ENCODE measurements around the gene LPIN2.
"Not testable (repeated sequence)": the region's sequence is repeated elsewhere in the genome, so short reads cannot be mapped to it uniquely, and the experiment has no call there.

LPIN2 gene, protein sequence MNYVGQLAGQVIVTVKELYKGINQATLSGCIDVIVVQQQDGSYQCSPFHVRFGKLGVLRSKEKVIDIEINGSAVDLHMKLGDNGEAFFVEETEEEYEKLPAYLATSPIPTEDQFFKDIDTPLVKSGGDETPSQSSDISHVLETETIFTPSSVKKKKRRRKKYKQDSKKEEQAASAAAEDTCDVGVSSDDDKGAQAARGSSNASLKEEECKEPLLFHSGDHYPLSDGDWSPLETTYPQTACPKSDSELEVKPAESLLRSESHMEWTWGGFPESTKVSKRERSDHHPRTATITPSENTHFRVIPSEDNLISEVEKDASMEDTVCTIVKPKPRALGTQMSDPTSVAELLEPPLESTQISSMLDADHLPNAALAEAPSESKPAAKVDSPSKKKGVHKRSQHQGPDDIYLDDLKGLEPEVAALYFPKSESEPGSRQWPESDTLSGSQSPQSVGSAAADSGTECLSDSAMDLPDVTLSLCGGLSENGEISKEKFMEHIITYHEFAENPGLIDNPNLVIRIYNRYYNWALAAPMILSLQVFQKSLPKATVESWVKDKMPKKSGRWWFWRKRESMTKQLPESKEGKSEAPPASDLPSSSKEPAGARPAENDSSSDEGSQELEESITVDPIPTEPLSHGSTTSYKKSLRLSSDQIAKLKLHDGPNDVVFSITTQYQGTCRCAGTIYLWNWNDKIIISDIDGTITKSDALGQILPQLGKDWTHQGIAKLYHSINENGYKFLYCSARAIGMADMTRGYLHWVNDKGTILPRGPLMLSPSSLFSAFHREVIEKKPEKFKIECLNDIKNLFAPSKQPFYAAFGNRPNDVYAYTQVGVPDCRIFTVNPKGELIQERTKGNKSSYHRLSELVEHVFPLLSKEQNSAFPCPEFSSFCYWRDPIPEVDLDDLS

DNA sequence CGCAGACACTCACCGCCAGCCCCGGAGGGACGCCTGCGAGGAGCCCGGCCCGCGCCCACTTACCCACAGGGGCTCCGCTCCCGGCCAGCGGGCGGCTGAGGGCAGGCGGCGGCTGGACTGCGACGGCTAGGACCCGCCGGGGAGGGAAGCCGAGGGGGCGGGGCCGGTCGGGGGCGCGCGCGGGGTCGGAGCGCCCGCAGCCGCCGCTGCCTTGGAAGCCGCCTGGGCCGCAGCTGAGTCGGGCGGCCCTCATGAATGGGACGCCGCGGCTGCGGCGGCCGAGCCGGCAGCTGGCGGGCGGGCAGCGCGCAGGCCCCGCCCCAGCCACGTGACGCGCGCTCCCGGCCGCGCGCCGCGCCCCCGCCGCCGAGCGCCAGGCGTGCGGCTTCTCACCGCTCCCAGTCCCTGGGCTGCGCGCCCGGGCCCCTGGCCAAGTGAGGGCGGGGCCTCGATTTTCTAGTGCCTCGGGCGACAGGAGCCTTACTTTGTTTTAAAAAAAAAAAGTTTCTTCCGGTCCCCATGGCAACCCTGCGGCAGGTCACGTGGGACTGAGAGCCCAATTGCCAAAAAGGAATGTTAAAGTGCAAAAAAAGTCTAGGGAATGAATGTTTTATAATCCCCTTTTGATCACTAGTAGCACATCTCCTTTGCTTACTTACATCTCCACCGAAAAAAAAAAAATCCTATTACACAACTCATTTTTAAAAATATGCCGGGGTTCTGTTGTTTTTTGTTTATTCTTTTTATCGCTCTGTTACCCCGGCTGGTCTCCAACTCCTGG is at the start of gene LPIN2:
Gene LPIN2 (minus strand): TSS at position 121 of the 781 bp plus-strand sequence. CDS start 52,304 bp downstream, outside the sequence.
- DNase-seq = peak; percentile 91

DNA sequence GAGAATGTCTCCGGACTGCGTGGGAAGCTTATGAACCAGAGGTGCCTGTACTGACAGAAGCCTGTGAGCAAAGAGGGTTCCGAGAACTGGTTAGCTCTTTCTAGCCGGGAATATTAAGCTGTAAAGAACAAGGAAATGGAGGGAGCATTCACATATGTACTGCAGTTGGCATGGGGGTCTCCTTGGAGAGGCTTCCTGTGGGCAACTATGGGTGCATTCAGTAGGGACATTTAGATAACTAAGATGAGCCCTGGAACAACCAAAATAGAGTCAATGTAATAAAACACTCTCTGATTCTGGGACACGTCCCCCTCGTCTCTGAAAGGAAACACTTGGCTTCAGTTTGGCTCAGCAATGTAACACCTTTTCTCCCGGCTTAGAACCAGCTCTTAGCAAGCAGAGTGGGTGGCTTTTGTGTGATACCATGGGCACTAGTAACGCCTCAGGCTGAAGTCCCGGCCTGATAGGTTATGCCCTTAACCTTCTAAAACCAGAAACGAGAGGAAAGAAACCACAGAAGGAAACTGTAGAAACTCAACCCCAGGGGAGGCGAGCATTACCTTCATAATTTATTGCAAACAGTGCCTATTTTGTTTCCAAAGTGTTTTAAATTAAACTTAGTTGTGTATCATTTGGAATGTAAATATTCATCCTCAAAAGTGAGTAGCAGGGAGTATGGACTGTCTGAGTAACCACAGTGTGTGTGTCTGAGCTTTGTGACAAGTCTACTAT is 48.8 kb upstream of the LPIN2 start:
- DNase-seq = no peak

DNA sequence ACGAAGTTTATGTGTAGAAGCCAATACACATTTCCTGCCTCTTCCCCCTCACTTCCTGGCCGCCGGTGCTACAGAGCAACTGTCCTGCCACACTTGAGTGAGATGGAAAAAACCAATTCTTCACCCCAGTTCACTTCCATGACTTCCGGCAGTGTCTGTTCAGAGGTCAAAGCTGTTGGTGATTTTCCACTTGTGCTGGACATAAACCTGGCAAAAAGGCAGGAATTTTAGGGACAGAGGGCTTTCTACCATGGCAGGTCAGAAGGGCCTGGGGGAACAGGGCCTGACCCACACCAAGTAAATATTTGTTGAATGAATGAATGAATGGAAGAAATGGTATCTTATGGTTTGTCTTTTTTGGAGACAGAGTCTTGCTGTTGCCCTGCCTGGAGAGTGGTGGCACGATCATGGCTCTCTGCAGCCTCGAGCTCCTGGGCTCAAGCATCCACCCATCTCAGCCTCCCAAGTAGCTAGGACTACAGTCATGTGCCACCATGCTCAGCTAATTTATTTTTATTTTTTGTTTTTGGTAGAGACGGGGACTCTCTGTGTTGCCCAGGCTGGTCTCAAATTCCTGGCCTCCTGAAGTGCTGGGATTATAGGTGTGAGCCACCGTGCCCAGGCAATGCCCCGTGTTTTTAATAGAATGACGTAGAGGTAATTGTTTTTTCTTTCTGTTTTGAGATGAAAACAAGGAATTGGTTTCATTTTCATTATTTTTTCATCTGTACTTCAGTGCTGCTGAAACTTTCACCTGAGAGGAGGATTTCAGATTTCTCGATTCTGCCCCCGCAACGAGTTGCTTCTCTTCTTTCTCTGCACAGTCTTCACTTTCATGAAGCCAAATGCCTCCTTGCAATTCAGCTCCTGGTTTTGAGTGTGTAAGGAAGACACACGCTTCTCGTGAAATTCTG is 48.0 kb upstream of the LPIN2 start:
- no peak for DNase-seq

DNA sequence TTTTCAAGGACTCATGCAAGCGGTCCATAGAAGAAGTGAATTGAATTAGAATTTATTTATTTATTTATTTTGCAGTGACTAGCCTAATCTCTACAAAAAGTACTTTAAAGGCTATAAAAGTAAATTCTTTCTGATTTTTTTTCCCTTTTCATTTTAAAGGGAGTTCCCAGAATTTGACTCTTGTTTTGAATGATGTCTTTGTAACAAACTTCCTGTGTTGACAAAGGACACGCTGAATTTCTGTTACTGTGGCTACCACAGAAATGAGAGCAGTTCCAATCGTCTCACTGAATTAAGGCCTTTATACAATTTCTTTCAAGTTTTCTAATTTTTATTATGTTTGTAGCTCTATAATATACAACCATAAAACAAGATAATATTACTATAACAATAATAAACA is 46.3 kb upstream of the LPIN2 start:
- DNase-seq = no peak

DNA sequence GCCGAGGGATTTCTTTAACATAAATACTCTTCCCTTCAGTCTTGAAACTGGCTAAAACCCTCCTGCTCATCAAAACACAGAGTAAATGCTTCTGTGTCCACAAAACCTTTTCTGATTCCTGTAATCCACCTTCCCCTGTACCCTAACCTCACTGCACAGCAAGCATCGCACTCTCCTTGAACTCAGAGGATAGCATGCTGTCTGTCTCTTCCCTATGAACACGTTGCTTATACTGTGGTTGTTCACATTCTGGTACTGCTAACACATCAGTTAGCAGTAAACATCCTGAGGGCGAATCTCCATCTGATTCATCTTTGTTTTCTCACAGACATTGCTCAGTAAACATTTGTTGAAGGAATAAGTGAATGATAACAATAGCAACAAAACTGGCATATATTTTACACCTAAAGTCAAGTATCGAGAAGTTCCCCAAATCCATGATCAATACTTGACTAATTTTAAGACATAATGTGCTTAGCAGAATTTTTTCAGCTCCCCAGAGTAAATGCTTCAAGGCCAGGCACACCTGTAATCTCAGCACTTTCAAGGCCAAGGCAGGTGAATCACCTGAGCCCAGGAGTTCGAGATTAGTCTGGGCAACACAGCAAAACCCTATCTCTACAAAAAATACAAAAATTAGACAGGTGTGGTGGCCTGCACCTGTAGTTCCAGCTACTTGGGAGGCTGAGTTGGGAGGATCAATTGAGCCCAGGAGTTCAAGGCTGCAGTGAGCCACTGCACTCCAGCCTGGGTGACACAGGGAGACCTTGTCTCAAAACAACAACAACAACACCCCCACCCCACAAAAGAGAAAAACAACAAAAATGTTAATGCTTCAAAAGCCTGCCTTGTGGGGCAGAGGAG is 45.6 kb upstream of the LPIN2 start:
- no peak for DNase-seq

DNA sequence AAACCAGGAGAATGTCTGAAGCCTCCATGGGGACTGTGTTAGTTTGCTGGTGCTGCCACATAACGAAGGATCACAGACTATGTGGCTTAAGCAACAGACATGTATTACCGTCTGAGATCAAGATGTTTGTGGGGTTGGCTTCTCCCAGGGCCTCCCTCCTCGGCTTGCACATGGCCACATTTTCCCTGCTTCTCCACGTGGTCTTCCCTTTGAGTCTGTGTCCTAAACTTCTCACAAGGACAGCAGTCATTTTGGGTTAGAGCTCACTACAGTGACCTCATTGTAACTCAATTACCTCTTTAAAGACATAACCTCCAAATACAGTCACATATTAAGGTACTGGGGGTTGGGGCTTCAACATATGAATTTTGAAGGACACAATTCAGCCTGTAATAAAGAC is 44.6 kb upstream of the LPIN2 start:
- no peak for DNase-seq

DNA sequence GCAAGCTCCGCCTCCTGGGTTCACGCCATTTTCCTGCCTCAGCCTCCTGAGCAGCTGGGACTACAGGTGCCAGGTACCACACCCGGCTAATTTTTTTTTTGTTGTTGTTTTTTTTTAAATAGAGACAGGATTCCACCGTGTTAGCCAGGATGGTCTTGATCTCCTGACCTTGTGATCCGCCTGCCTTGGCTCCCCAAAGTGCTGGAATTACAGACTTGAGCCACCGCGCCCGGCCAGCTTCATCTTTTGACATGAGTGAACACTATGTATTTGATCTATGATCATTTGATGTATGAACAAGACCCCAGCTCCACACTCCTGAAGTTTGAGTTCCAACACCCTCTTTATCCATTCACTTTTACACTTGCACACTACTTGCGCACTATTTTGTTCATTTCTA is 43.4 kb upstream of the LPIN2 start:
- DNase-seq = no peak

DNA sequence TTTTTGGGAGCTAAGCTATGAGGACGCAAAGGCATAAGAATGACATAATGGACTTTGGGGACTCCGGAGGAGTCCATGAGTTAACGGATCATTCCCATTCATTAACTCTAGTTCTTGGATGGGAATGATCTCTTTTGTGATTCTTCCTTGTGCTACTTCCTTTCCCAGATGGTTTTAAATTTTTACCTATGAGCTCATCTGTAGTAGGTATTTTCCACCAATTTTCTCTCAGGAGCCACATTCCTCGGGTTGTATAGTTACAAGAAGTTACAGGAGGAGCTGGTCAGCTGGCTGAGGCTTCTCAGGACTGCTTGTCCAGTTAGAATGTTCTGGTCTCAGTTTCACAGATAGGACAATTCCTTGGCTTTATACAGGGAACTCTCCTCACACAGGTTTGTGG is 42.9 kb upstream of the LPIN2 start:
- DNase-seq = no peak

DNA sequence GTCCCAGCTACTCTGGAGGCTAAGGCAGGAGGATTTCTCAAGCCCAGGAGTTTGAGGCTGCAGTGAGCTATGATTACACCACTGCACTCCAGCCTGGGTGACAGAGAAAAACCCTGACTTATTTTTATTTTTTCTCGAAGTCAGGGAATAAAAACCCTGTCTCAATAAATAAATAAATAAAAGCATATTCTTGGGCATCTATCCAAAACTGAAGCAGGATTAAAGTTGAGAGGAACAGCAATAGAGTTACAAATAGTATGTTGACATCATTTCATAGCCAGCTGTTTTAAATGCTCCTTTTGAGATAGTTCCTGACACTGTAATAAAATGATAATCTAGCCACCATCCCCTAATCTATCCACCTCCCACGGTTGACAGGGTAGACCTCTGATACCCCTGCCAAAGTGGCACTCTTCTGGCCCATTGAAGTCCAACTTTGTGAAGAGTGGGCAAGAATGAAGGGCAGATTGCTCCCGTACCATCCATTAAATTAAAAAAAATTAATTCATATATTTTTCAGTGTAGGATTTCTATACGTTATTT is 42.3 kb upstream of the LPIN2 start:
- DNase-seq = no peak

DNA sequence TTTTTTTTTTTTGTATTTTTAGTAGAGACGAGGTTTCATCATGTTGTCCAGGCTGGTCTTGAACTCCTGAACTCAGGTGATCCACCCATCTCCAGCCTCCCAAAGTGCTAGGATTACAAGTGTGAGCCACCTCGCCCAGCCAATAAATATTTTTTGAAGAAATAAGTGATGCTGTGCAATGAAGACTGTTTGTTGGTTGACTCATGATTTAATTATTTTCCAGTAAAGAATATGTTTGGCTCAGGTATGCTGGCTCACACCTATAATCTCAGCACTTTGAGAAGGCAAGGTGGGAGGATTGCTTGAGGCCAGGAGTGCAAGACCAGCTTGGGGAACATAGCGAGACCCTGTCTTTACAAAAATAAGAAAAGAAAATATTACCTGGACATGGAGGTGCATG is 41.8 kb upstream of the LPIN2 start:
- no peak for DNase-seq

DNA sequence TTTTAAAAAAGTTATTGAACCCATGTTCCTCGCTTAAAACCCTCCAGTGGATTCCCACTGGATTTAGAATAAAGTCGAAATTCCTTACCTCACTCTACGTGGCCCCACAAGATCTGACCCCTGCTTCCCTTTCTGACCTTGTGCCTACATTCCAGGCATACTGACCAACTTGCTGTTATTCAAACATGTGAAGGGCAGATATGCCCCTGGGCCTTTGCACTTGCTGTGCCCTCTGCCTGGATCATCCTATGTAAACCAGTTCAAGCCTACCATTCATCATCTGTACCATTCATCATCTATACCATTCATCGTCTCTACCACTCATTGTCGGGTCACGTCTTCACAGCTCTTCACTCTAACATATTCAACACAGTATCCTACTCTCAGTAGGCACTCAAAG is 41.3 kb upstream of the LPIN2 start:
- no peak for DNase-seq

DNA sequence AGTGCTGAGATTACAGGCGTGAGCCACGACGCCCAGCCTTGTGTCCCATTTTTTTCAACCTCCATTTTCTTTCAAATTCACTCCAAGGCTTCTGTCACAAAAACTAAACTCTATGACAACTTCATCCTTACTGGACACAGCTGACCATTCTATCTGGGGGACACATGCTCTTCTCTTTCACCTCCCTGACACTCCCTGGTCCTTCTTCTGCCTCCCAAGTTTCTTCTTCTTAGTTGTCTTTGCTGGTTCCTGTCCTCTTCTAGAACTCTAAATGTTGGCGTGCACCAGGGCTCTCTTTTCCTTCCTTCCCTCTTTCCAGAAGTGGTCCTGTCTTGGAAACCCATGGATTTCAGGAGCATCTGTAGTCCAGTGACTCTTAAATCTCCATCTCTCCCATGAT is 40.1 kb upstream of the LPIN2 start:
- DNase-seq = no peak

DNA sequence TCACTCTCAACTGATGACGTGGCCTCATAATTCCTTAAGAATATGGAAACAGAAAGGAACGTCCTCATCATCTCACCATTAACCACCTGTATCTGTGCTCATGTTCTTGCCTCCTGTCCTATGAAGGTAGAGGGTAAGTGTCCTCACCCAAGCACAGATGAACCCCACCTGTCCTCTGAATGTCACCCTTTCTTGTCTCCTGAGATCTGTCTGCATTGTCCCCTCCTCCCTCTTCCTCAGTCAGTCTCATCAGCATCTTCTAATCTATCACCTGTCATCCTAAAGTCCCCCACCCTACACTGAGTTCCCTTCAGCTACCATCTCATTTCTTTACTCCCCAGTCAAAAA is 39.4 kb upstream of the LPIN2 start:
- DNase-seq = no peak

DNA sequence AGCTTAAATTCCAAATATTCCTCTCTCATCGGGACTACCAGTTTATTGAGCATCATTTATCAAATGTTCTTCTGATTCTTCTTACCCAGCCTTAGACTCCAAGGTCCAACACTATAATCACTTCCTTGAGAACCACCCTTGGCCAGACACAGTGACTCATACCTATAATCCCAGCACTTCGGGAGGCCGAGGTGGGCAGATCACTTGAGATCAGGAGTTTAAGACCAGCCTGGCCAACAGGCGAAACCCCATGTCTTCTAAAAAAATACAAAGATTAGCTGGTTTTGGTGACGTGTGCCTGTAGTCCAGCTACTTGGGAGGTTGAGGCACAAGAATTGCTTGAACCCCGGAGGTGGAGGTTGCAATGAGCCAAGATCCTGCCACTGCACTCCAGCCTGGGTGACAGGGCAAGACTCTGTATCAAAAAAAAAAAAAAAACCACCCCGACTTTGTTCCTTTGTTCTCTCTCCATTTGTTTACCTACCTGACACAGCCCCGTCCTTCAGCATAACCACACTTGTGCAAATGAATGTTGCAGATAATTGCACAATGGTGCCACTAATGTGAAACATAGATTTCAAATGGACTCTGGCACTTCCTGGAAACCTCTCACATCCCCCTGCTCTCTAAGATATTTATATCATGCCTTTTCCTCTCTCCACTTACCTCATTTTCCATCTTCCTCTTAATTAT is 38.9 kb upstream of the LPIN2 start:
- DNase-seq = no peak

DNA sequence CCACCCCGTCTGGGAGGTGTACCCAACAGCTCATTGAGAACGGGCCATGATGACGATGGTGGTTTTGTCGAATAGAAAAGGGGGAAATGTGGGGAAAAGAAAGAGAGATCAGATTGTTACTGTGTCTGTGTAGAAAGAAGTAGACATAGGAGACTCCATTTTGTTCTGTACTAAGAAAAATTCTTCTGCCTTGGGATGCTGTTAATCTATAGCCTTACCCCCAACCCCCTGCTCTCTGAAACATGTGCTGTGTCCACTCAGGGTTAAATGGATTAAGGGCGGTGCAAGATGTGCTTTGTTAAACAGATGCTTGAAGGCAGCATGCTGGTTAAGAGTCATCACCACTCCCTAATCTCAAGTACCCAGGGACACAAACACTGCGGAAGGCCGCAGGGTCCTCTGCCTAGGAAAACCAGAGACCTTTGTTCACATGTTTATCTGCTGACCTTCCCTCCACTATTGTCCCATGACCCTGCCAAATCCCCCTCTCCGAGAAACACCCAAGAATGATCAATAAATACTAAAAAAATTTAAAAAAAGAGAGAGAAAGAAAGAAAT is 37.0 kb upstream of the LPIN2 start:
- not testable (repeated sequence) for DNase-seq

DNA sequence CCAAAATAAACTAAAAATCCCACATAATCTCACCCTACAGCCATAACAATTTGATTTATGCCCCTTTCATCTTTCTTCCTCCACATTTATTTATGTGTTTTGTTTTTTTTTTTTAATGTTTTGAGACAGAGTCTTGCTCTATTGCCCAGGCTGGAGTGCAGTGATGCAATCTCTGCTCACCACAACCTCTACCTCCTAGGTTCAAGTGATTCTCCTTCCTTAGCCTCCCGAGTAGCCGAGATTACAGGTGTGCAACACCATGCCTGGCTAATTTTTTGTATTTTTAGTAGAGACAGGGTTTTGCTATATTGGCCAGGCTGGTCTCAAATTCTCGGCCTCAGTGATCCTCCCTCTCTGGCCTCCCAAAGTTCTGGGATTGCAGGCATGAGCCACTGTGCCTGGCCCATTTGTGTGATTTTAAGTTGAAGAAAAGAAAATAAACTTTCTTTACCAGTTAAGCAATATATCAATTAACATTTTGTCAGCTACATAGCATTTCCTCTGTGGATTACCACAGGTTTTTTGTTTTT is 35.9 kb upstream of the LPIN2 start:
- no peak for DNase-seq

DNA sequence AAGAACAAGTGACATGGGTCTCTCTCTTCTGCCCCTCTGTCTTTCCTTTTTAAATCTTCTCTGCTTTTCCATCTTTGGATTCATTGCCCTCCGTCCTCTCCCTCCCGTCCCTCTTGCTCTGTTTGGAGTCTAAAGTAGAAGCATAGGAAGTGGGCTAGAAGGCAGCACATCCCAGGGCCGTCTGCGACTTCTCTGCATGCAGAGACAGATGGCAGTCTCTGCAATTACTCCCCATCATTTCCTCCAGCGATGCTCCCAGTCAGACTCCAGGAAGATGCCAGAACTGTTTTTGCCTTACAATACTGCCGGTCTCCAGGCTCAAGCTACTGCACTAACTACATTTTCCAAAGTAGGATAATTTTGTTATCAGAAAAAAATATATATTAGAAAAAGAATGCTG is 35.2 kb upstream of the LPIN2 start:
- DNase-seq = no peak

DNA sequence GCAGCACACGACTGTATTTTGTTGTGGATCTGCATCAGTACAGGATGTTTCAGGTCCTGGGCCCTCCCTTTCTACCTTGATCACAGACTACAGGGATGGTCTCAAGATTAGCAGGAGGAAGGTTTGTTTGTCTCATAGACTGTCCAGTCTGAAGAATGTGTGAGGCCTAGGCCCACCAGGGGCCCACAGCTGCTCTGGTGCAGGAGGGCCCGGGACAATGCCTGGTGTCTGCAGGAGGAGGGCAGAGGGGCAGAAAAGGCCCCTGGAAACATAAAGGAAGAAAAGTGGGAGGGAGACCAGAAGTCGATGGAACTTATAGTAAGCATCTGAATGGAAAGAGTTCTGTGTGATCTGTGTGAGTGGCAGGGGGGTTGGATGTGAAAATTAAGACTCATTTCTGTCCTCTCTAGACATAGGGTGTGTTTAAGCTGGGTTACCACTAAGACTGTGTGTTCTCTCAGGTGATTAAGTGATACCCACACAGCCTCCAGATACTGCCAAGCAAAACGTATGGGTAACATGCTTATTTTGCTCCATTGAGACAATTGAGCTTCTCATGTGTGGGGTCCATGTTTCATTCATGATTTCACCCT is 33.4 kb upstream of the LPIN2 start:
- no peak for DNase-seq

Measured in DMS79 (cell line).